Measurements from ENCODE around the gene ASPSCR1.

ASPSCR1 gene

GRCh38 chr17:82054351-82055022 lies 77.1 kb downstream of the ASPSCR1 start:
- no peak for TF ChIP-seq CTCF (conservative IDR thresholded peaks at IDR 0.05; ENCODE audit: low read depth, low read length)
- no peak for DNase-seq (ENCODE audit: low read depth)
- H3K4me3 ChIP-seq (ENCODE audit: low read length) = no peak overlapping the region

- DNase-seq (ENCODE audit: low read depth) = no peak
- no peak overlapping the region for H3K4me3 ChIP-seq (ENCODE audit: low read length)
- no peak for TF ChIP-seq CTCF (conservative IDR thresholded peaks at IDR 0.05; ENCODE audit: low read depth, low read length)
Observed at GRCh38 chr17:82055023-82055964, 77.9 kb downstream of the ASPSCR1 start.

GRCh38 chr17:82055965-82056728 lies 78.7 kb downstream of the ASPSCR1 start:
- TF ChIP-seq CTCF (conservative IDR thresholded peaks at IDR 0.05; ENCODE audit: low read depth, low read length) = no peak
- no peak overlapping the region for H3K4me3 ChIP-seq (ENCODE audit: low read length)

GRCh38 chr17:82056729-82057621 lies 79.5 kb downstream of the ASPSCR1 start:
- no peak for TF ChIP-seq CTCF (conservative IDR thresholded peaks at IDR 0.05; ENCODE audit: low read depth, low read length)

More at GRCh38 chr17:82055965-82056728, 78.7 kb downstream of the ASPSCR1 start:
- no peak for DNase-seq (ENCODE audit: low read depth)

GRCh38 chr17:82058230-82058854 lies 80.9 kb downstream of the ASPSCR1 start:
- H3K4me3 ChIP-seq (ENCODE audit: low read length) = no peak overlapping the region
- DNase-seq (ENCODE audit: low read depth) = no peak
- no peak for TF ChIP-seq CTCF (conservative IDR thresholded peaks at IDR 0.05; ENCODE audit: low read depth, low read length)

More at GRCh38 chr17:82056729-82057621, 79.5 kb downstream of the ASPSCR1 start:
- no peak for DNase-seq (ENCODE audit: low read depth)
- no peak overlapping the region for H3K4me3 ChIP-seq (ENCODE audit: low read length)

GRCh38 chr17:82058855-82059249 lies 81.4 kb downstream of the ASPSCR1 start:
- TF ChIP-seq CTCF (conservative IDR thresholded peaks at IDR 0.05; ENCODE audit: low read depth, low read length) = no peak
- H3K4me3 ChIP-seq (ENCODE audit: low read length) = no peak overlapping the region
- no peak for DNase-seq (ENCODE audit: low read depth)

Data from retinal pigment epithelial cell (primary cell).